CD14-positive monocyte (primary cell): ENCODE data around the gene SULT2B1. TPM values are rescaled to one million over a fixed set of nuclear protein-coding genes. Genes with fewer than 3 reads are reported as not detected.

ENCODE experiments used
- DNase-seq, 3 donors: peaks; one replicate each; pipeline ENCODE4 v3.0.0-alpha.2; 2011 to 2022
- H2AFZ ChIP-seq: 2 replicates; pipeline ENCODE4 v1.6.0; 2012; ENCODE audit warnings: mild to moderate bottlenecking, low read depth, low read length, inconsistent platforms; ENCODE audit not compliant: insufficient read depth, poor library complexity, severe bottlenecking
- H3K27ac ChIP-seq, 2 donors: 1 replicate in 1 of 2; 2 replicates in 1 of 2; pipeline ENCODE4 v1.5.1; 2012 to 2013; ENCODE audit warnings: low read length in 2 of 2, control low read depth in 1 of 2, inconsistent platforms in 1 of 2, low read depth in 1 of 2, mild to moderate bottlenecking in 1 of 2
- H3K27me3 ChIP-seq, 2 donors: one replicate each; pipeline versions ENCODE4 v1.6.0 to v1.6.1; 2011 to 2013; ENCODE audit warnings: low read length in 2 of 2; ENCODE audit not compliant: control insufficient read depth in 2 of 2, insufficient read depth in 2 of 2
- H3K36me3 ChIP-seq, 2 donors: replicated peaks in 1 of 2; 1 replicate in 1 of 2; 2 replicates in 1 of 2; pipeline versions ENCODE4 v1.5.1 to v1.6.1; 2012 to 2013; ENCODE audit warnings: low read length in 2 of 2, control low read depth in 1 of 2, inconsistent platforms in 1 of 2, mild to moderate bottlenecking in 1 of 2; ENCODE audit not compliant: insufficient read depth in 2 of 2, control insufficient read depth in 1 of 2
- H3K4me1 ChIP-seq, 2 donors: 1 replicate in 1 of 2; 2 replicates in 1 of 2; pipeline versions ENCODE4 v1.5.1 to v1.6.1; 2012 to 2013; ENCODE audit warnings: low read length in 2 of 2, control low read depth in 1 of 2, inconsistent platforms in 1 of 2, mild to moderate bottlenecking in 1 of 2, moderate library complexity in 1 of 2; ENCODE audit not compliant: insufficient read depth in 2 of 2, control insufficient read depth in 1 of 2
- H3K4me2 ChIP-seq: replicated peaks from 2 replicates; pipeline ENCODE3; 2012; ENCODE audit warnings: low read length, moderate library complexity, mild to moderate bottlenecking; ENCODE audit not compliant: poor library complexity, severe bottlenecking; ENCODE audit errors: extremely low read depth
- H3K4me3 ChIP-seq, 3 experiments: fragments of 200-600 bp in 1 of 3; sonication (generic) in 1 of 3; replicated peaks in 1 of 3; 1 replicate in 2 of 3; 2 replicates in 1 of 3; pipeline ENCODE4 v1.5.1; 2011 to 2013; ENCODE audit warnings: low read length in 3 of 3, mild to moderate bottlenecking in 3 of 3, control low read depth in 2 of 3, low read depth in 2 of 3, inconsistent platforms in 1 of 3, moderate library complexity in 1 of 3
- H3K79me2 ChIP-seq: 2 replicates; pipeline ENCODE4 v1.6.0; 2012; ENCODE audit warnings: mild to moderate bottlenecking, control low read depth, inconsistent platforms, low read length, moderate library complexity; ENCODE audit not compliant: insufficient read depth
- H3K9ac ChIP-seq: 2 replicates; pipeline ENCODE4 v1.6.0; 2017; ENCODE audit warnings: low read length, mild to moderate bottlenecking; ENCODE audit not compliant: insufficient read depth, poor library complexity, severe bottlenecking
- H3K9me3 ChIP-seq, 2 donors: replicated peaks in 1 of 2; 1 replicate in 1 of 2; 2 replicates in 1 of 2; pipeline versions ENCODE4 v1.5.1 to v1.6.1; 2012 to 2013; ENCODE audit warnings: low read length in 2 of 2, control low read depth in 1 of 2; ENCODE audit not compliant: control insufficient read depth in 1 of 2, insufficient read depth in 1 of 2
- H4K20me1 ChIP-seq: 2 replicates; pipeline ENCODE4 v1.6.0; 2012; ENCODE audit warnings: mild to moderate bottlenecking, low read length, control low read depth, moderate library complexity; ENCODE audit not compliant: insufficient read depth
- H3K27ac Mint-ChIP-seq, 7 donors: one replicate each; pipeline ENCODE4 v1.8.0; 2020; ENCODE audit warnings: mild to moderate bottlenecking in 7 of 7, mixed read lengths in 7 of 7, moderate library complexity in 6 of 7, inconsistent platforms in 2 of 7
- H3K27me3 Mint-ChIP-seq, 3 donors: one replicate each; pipeline ENCODE4 v1.8.0; 2021 to 2022; ENCODE audit warnings: low read depth in 3 of 3, mild to moderate bottlenecking in 3 of 3, mixed read lengths in 3 of 3, moderate library complexity in 3 of 3, inconsistent platforms in 1 of 3
- H3K36me3 Mint-ChIP-seq, 2 donors: one replicate each; pipeline ENCODE4 v1.8.0; 2020; ENCODE audit warnings: mixed read lengths in 2 of 2, inconsistent platforms in 1 of 2, mild to moderate bottlenecking in 1 of 2
- H3K4me1 Mint-ChIP-seq: one replicate; pipeline ENCODE4 v1.8.0; 2020; ENCODE audit warnings: mild to moderate bottlenecking, mixed read lengths
- H3K4me3 Mint-ChIP-seq, 2 donors: one replicate each; pipeline ENCODE4 v1.8.0; 2020; ENCODE audit warnings: mild to moderate bottlenecking in 2 of 2, mixed read lengths in 2 of 2, moderate library complexity in 1 of 2
- H3K9me3 Mint-ChIP-seq, 7 donors: one replicate each; pipeline ENCODE4 v1.8.0; 2020 to 2022; ENCODE audit warnings: mixed read lengths in 7 of 7, mild to moderate bottlenecking in 6 of 7, moderate library complexity in 6 of 7, inconsistent platforms in 2 of 7
- WGBS: methylation state at CpG from one replicate; pipeline ENCODE4 v1.1.5; 2013; ENCODE audit warnings: missing lambda C conversion rate; ENCODE audit not compliant: insufficient coverage; 5-methylcytosine and 5-hydroxymethylcytosine counted together
- intact Hi-C, 2 donors: fragments of 100-400 bp; cut with micrococcal nuclease; formaldehyde crosslinking; loops; one replicate each; pipeline versions ENCODE4 v1.15.0 to v1.15.1; 2023
- polyA plus RNA-seq, 3 donors: library from polyadenylated mRNA; depleted of rRNA in 1 of 3; unstranded in 2 of 3; stranded (reverse) in 1 of 3; fragments of 300-500 nt in 2 of 3; fragments of >200 nt in 1 of 3; fragmentation: Illumina TruSeq in 2 of 3; gene quantifications; 1 replicate in 2 of 3; 2 replicates in 1 of 3; pipeline ENCODE4 v1.2.3, GENCODE V29; 2012 to 2021
- TF ChIP-seq, protein P1 (sequence below): fragments of 200-600 bp; IDR thresholded peaks from one replicate; pipeline ENCODE4 v1.8.0; 2022; ENCODE audit warnings: antibody characterized with exemption, mild to moderate bottlenecking

The SULT2B1 gene
- polyA plus RNA-seq, 3 donors, result 0.09 to 0.40 TPM; not detected in 1

DNA sequence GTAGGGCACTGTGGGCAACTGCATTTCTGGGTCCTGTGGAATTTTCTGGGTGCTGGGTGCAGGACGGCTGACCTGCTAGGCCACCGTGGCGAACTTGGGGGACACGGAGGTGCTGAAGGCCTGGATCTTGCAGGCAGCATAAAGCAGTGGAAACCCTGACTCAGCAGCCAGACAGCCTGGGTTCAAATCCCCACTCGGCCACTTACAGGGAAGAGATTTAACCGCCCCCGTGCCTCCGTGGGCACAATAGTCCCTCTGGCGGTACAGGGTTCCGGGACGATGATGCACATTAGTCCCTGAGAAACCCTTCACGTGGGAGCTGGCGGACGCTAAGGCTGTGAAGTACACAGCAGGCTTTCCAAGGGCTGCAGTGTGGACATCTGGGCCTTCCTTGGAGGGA lies 59.9 kb downstream of the SULT2B1 start:
- Histone ChIP-seq H3K4me2 (no peak overlapping the region), H3K36me3 (peaks cover 20 to 21% of the 10 kb centered on the region in 2 donors), H3K79me2 (peaks cover 8% of the 10 kb centered on the region), H3K4me3 (no peak overlapping the region), H3K4me1 (peaks cover 3 to 12% of the 10 kb centered on the region in 2 donors), H4K20me1 (peaks cover 26% of the 10 kb centered on the region), H2AFZ (no peak overlapping the region), H3K27me3 (no peaks in the 10 kb centered on the region), H3K9ac (no peak overlapping the region), H3K27ac (no peak overlapping the region), H3K9me3 (no peaks in the 10 kb centered on the region)
- TF ChIP-seq, protein P1, sequence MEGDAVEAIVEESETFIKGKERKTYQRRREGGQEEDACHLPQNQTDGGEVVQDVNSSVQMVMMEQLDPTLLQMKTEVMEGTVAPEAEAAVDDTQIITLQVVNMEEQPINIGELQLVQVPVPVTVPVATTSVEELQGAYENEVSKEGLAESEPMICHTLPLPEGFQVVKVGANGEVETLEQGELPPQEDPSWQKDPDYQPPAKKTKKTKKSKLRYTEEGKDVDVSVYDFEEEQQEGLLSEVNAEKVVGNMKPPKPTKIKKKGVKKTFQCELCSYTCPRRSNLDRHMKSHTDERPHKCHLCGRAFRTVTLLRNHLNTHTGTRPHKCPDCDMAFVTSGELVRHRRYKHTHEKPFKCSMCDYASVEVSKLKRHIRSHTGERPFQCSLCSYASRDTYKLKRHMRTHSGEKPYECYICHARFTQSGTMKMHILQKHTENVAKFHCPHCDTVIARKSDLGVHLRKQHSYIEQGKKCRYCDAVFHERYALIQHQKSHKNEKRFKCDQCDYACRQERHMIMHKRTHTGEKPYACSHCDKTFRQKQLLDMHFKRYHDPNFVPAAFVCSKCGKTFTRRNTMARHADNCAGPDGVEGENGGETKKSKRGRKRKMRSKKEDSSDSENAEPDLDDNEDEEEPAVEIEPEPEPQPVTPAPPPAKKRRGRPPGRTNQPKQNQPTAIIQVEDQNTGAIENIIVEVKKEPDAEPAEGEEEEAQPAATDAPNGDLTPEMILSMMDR, result no peak
- DNase-seq, result no peak
- intact Hi-C loops, result no loop called here
- peak overlapping the region in 1 of 7 donors; percentile 36 for H3K27ac Mint-ChIP-seq
- H3K9me3 Mint-ChIP-seq, result peaks cover 0 to 3% (median 0%) of the 10 kb centered on the region in 7 donors
- H3K4me3 Mint-ChIP-seq, result no peak overlapping the region
- WGBS, result 97% methylated on average over 12 of the region's 14 CpGs
- peaks cover 21 to 22% of the 10 kb centered on the region in 2 donors for H3K36me3 Mint-ChIP-seq
- H3K4me1 Mint-ChIP-seq, result peaks cover 12% of the 10 kb centered on the region
- peaks cover 2 to 3% (median 2%) of the 10 kb centered on the region in 3 donors for H3K27me3 Mint-ChIP-seq

DNA sequence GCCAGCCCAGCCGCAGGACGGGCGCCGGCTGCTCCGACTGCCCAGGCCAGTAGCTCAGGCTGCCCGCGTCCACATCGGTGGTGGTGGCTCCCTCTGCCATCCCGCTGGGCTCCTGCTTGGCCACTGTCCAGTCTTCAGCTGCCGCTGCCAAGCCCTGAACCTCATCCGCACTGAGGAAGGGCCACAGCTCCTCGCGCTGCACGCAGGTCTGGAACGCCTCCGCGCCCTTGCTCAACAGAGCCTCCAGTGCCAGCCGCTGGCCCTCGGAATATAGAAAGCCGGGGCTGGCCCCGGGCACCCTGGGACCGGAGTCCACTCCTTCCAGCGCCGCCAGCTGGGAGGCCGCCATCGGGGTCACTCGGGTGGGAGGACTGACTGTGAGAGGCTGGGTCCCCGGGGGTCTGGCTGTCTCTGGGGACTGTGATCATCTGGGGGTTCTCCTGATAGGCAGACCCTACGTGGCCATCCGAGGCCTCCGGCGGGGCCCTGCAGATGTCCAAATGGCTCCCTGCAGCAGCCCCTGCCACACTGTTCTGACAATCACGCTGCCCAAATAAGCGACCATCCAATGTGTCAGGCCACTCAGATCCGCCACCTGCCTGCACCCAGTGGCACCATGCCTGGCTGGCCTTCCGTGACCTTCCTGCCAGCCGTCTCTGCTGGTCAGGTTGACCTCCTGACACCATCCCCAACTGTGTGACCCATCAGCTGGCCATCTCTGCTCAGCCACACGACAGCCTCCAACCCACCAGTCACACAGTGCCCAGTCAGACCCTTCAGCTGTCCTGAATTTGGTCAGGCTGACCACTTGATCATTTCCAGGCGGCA lies 61.3 kb downstream of the SULT2B1 start:
- Mint-ChIP-seq H3K4me3 (no peak overlapping the region), H3K36me3 (peaks cover 27 to 30% of the 10 kb centered on the region in 2 donors), H3K27ac (peak overlapping the region in 2 of 7 donors; percentile 53 to 65), H3K27me3 (peaks cover 1 to 3% (median 2%) of the 10 kb centered on the region in 3 donors), H3K4me1 (peaks cover 24% of the 10 kb centered on the region), H3K9me3 (peaks cover 0 to 3% (median 0%) of the 10 kb centered on the region in 7 donors)
- no peak for DNase-seq
- H3K27ac ChIP-seq, result peak overlapping the region in 1 of 2 donors; percentile 14
- no peak overlapping the region for H3K9ac ChIP-seq
- H4K20me1 ChIP-seq, result peaks cover 40% of the 10 kb centered on the region
- peaks cover 30 to 31% of the 10 kb centered on the region in 2 donors for H3K36me3 ChIP-seq
- intact Hi-C loops, result no loop called here
- peaks cover 21% of the 10 kb centered on the region for H3K79me2 ChIP-seq
- TF ChIP-seq, protein P1, result no peak
- no peaks in the 10 kb centered on the region for H3K27me3 ChIP-seq
- H2AFZ ChIP-seq, result no peak overlapping the region
- H3K4me3 ChIP-seq, result no peak overlapping the region
- no peak overlapping the region for H3K4me2 ChIP-seq
- no peaks in the 10 kb centered on the region for H3K9me3 ChIP-seq
- peaks cover 16 to 25% of the 10 kb centered on the region in 2 donors for H3K4me1 ChIP-seq
- 91% methylated on average over 37 of the region's 39 CpGs for WGBS
